Testis (tissue), 2 donors: ENCODE data around the gene PARM1.

Experiments
- CTCF ChIP-seq, 3 experiments: fragments of 450-650 bp in 2 of 3; fragments of 200-600 bp in 1 of 3; sonication (generic) in 1 of 3; IDR thresholded peaks; one replicate each; pipeline ENCODE4 v1.5.1; 2016 to 2019; ENCODE audit warnings: antibody characterized with exemption in 3 of 3, mild to moderate bottlenecking in 2 of 3, moderate library complexity in 1 of 3
- POLR2A ChIP-seq: fragments of 450-650 bp; IDR thresholded peaks from one replicate; pipeline ENCODE4 v1.6.1; 2017; ENCODE audit warnings: antibody characterized with exemption, mild to moderate bottlenecking, moderate library complexity

DNA sequence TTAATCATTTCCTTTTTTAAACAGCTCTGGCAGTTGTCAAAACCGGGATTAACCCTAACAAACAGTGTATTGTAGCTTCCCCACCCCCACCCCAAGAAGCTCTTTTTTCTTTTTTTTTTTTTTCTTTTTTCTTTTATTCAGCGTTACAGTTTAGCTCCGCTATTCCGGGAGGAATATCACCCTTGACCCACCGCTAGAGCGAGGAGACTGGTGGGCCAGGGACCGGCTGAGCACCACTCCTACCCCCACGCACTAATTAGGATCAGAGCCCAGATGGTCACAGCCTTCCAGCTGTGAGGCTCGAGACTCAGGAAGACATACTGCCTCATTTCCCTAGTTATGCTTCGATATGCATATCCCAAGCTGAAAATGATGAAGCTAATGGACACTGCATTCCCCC is 2.0 kb downstream of the PARM1 start:
- TF ChIP-seq POLR2A (no peak), CTCF (IDR thresholded peaks at IDR 0.05) (no peak)
